MCF 10A (cell line): ENCODE measurements around the gene BDKRB2. TPM values are rescaled to one million over a fixed set of nuclear protein-coding genes. Genes with fewer than 3 reads are reported as not detected.
A peak's percentile ranks its signal among the peaks of the same experiment; 100 is the strongest.

Source experiments
- BruUV-seq: library from RNA; stranded (reverse); fragments of 400-500 nt; replicated peaks from 2 replicates; lab custom pipeline; 2021; lab: Mats Ljungman, UMichigan
- CTCF ChIA-PET: fragments of 300-600 bp; sonication (Branson Sonifier 250); formaldehyde crosslinking; extraction: SDS; loops from one replicate; lab custom pipeline; 2021; ENCODE audit warnings: antibody characterized with exemption, inconsistent platforms; lab: Yijun Ruan, JAX
- POLR2A ChIA-PET: fragments of 300-600, 350-650 bp; sonication (Branson Sonifier 250); formaldehyde crosslinking; extraction: SDS; loops from one replicate; lab custom pipeline; 2020; ENCODE audit warnings: antibody characterized with exemption, inconsistent platforms; lab: Yijun Ruan, JAX
- DNase-seq: peaks from one replicate; pipeline ENCODE4 v3.0.0-alpha.2; 2018; ENCODE audit not compliant: unreplicated experiment
- H3K27ac Mint-ChIP-seq: one replicate; pipeline ENCODE4 v1.8.0; 2022; ENCODE audit warnings: mild to moderate bottlenecking, low read depth, mixed read lengths; ENCODE audit not compliant: unreplicated experiment
- H3K27me3 Mint-ChIP-seq: one replicate; pipeline ENCODE4 v1.8.0; 2022; ENCODE audit warnings: mixed read lengths; ENCODE audit not compliant: insufficient read depth, unreplicated experiment
- H3K36me3 Mint-ChIP-seq: one replicate; pipeline ENCODE4 v1.8.0; 2022; ENCODE audit warnings: mild to moderate bottlenecking, moderate library complexity, mixed read lengths; ENCODE audit not compliant: insufficient read depth, unreplicated experiment
- H3K4me1 Mint-ChIP-seq: one replicate; pipeline ENCODE4 v1.8.0; 2022; ENCODE audit warnings: mixed read lengths; ENCODE audit not compliant: insufficient read depth, unreplicated experiment
- H3K4me3 Mint-ChIP-seq: one replicate; pipeline ENCODE4 v1.8.0; 2022; ENCODE audit warnings: mild to moderate bottlenecking, moderate library complexity, mixed read lengths; ENCODE audit not compliant: unreplicated experiment
- H3K9me3 Mint-ChIP-seq: one replicate; pipeline ENCODE4 v1.8.0; 2022; ENCODE audit warnings: mixed read lengths; ENCODE audit not compliant: unreplicated experiment
- CTCF ChIP-seq: fragments of 200-600 bp; IDR thresholded peaks from one replicate; pipeline ENCODE4 v1.8.0; 2022; ENCODE audit warnings: antibody characterized with exemption, mild to moderate bottlenecking; ENCODE audit not compliant: unreplicated experiment
- intact Hi-C: fragments of 100-400 bp; cut with micrococcal nuclease; formaldehyde crosslinking; loops from 2 replicates; pipeline ENCODE4 v1.14.1; 2022
- total RNA-seq: library from RNA; stranded (reverse); gene quantifications from 2 replicates; pipeline ENCODE4 v1.2.3, GENCODE V29; 2022

The BDKRB2 gene
- total RNA-seq, 1 experiment from 2014 or later, result 2.8 TPM

GRCh38 chr14:96213871-96214465 lies 9.3 kb downstream of the BDKRB2 start:
- DNase-seq, result no peak
- H3K4me1 Mint-ChIP-seq, result peaks cover 19% of the 10 kb centered on the region
- peaks cover 15% of the 10 kb centered on the region for H3K9me3 Mint-ChIP-seq
- POLR2A ChIA-PET, result interaction anchor here (0.8 to 1.1 kb wide), 2 partner anchors 11 to 54 kb away, joined by 3 to 4 read pairs; no protein-coding TSS in a partner anchor
- H3K4me3 Mint-ChIP-seq, result no peak overlapping the region
- BruUV-seq, result no TSS peak
- H3K36me3 Mint-ChIP-seq, result peaks cover 9% of the 10 kb centered on the region
- no peak overlapping the region for H3K27ac Mint-ChIP-seq
- CTCF ChIA-PET, result no interaction called here
- intact Hi-C loops, result no loop called here
- no peaks in the 10 kb centered on the region for H3K27me3 Mint-ChIP-seq
- TF ChIP-seq CTCF, result no peak

GRCh38 chr14:96214793-96215192 lies 10.2 kb downstream of the BDKRB2 start:
- H3K36me3 Mint-ChIP-seq, result peaks cover 9% of the 10 kb centered on the region
- ChIA-PET POLR2A (interaction anchor here (1.5 to 2.6 kb wide), 5 partner anchors 10 to 109 kb away, joined by 3 to 23 read pairs (median 7); no protein-coding TSS in a partner anchor), CTCF (interaction anchor here (0.6 to 1.1 kb wide), 3 partner anchors 11 to 163 kb away, joined by 3 read pairs; no protein-coding TSS in a partner anchor)
- no peak for DNase-seq
- H3K27me3 Mint-ChIP-seq, result no peaks in the 10 kb centered on the region
- H3K9me3 Mint-ChIP-seq, result peaks cover 15% of the 10 kb centered on the region
- intact Hi-C loops, result no loop called here
- H3K27ac Mint-ChIP-seq, result no peak overlapping the region
- peaks cover 19% of the 10 kb centered on the region for H3K4me1 Mint-ChIP-seq
- H3K4me3 Mint-ChIP-seq, result no peak overlapping the region
- no TSS peak for BruUV-seq
- TF ChIP-seq CTCF, result no peak

GRCh38 chr14:96215452-96216244 lies 11.0 kb downstream of the BDKRB2 start:
- H3K4me3 Mint-ChIP-seq, result no peak overlapping the region
- BruUV-seq, result no TSS peak
- peak; percentile 68 for DNase-seq
- peaks cover 9% of the 10 kb centered on the region for H3K36me3 Mint-ChIP-seq
- POLR2A ChIA-PET, result interaction anchor here (0.6 to 2.6 kb wide), 10 partner anchors 9 to 1059 kb away, joined by 3 to 25 read pairs (median 6); partner anchors contain the start of genes BDKRB1 and BDKRB2
- H3K4me1 Mint-ChIP-seq, result peaks cover 19% of the 10 kb centered on the region
- peak overlapping the region; percentile 19 for H3K27ac Mint-ChIP-seq
- peaks cover 15% of the 10 kb centered on the region for H3K9me3 Mint-ChIP-seq
- intact Hi-C loops, result no loop called here
- CTCF ChIA-PET, result interaction anchor here (0.6 to 1.5 kb wide), 7 partner anchors 10 to 164 kb away, joined by 3 to 4 read pairs (median 3); no protein-coding TSS in a partner anchor
- no peaks in the 10 kb centered on the region for H3K27me3 Mint-ChIP-seq
- no peak for TF ChIP-seq CTCF

- ChIA-PET POLR2A (interaction anchor here (0.6 to 2.6 kb wide), 7 partner anchors 8 to 111 kb away, joined by 4 to 25 read pairs (median 10); partner anchors contain the start of genes BDKRB1 and BDKRB2), CTCF (interaction anchor here (0.6 to 1.5 kb wide), 6 partner anchors 9 to 118 kb away, joined by 3 to 4 read pairs (median 3); no protein-coding TSS in a partner anchor)
- intact Hi-C loops, result no loop called here
- Mint-ChIP-seq H3K27me3 (no peaks in the 10 kb centered on the region), H3K4me3 (no peak overlapping the region), H3K9me3 (peaks cover 15% of the 10 kb centered on the region), H3K36me3 (peaks cover 9% of the 10 kb centered on the region), H3K4me1 (peaks cover 19% of the 10 kb centered on the region), H3K27ac (peak overlapping the region; percentile 19)
- BruUV-seq, result no TSS peak
- no peak for DNase-seq
- no peak for TF ChIP-seq CTCF
Measured at GRCh38 chr14:96216627-96217026, 12.0 kb downstream of the BDKRB2 start.
